ENCODE measurements around the gene JTB.

- TF ChIP-seq, protein P1, sequence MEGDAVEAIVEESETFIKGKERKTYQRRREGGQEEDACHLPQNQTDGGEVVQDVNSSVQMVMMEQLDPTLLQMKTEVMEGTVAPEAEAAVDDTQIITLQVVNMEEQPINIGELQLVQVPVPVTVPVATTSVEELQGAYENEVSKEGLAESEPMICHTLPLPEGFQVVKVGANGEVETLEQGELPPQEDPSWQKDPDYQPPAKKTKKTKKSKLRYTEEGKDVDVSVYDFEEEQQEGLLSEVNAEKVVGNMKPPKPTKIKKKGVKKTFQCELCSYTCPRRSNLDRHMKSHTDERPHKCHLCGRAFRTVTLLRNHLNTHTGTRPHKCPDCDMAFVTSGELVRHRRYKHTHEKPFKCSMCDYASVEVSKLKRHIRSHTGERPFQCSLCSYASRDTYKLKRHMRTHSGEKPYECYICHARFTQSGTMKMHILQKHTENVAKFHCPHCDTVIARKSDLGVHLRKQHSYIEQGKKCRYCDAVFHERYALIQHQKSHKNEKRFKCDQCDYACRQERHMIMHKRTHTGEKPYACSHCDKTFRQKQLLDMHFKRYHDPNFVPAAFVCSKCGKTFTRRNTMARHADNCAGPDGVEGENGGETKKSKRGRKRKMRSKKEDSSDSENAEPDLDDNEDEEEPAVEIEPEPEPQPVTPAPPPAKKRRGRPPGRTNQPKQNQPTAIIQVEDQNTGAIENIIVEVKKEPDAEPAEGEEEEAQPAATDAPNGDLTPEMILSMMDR (IDR thresholded peaks at IDR 0.05; ENCODE audit: low read length), result peak; percentile 37
- TF ChIP-seq EZH2 (IDR thresholded peaks at IDR 0.05; ENCODE audit: borderline replicate concordance, low read length), result no peak
Observed at GRCh38 chr1:153967107-153967999, 10.1 kb downstream of the JTB start, which contains the start of gene CREB3L4.

Measured in OCI-LY1 (cell line).